GM12892 (cell line): ENCODE results near the gene SLC22A12.

Experiments used
- POLR2A ChIP-seq: IDR thresholded peaks from 2 replicates; pipeline ENCODE4 v1.6.1; 2011; ENCODE audit warnings: low read depth, low read length, control low read depth
- TAF1 ChIP-seq: IDR thresholded peaks from 2 replicates; pipeline ENCODE4 v1.6.1; 2011; ENCODE audit warnings: low read depth, mild to moderate bottlenecking, control low read depth, low read length, borderline replicate concordance

- TF ChIP-seq POLR2A (no peak), TAF1 (no peak)
These were observed 26.6 kb upstream of the SLC22A12 start for GRCh38 chr11:64564419-64564818.
